K562 (cell line): ENCODE measurements around the gene RAB25. TPM values are rescaled to one million over a fixed set of nuclear protein-coding genes. Genes with fewer than 3 reads are reported as not detected.

Experiments
- BMI1 ChIP-seq: fragments of 150-350 bp; IDR thresholded peaks from 2 replicates; pipeline ENCODE4 v1.6.1; 2014; ENCODE audit warnings: low read length
- CXXC5 ChIP-seq: fragments of 250-450 bp; sonication (Bioruptor Pico); IDR thresholded peaks from 2 replicates; pipeline ENCODE4 v1.8.0; 2022; ENCODE audit warnings: inconsistent platforms, mild to moderate bottlenecking, moderate library complexity
- ESRRA ChIP-seq: fragments of 450-650 bp; IDR thresholded peaks from 2 replicates; pipeline ENCODE4 v1.6.1; 2014; ENCODE audit warnings: low read depth, mild to moderate bottlenecking, moderate library complexity, borderline replicate concordance
- ETV1 ChIP-seq: fragments of 450-650 bp; conservative IDR thresholded peaks from 2 replicates; pipeline ENCODE4 v1.6.1; 2016; ENCODE audit warnings: missing genetic modification characterization, control low read depth, low read depth, missing compliant biosample characterization
- GABPB2 ChIP-seq: fragments of 250-450 bp; sonication (Bioruptor Pico); conservative IDR thresholded peaks from 2 replicates; pipeline ENCODE4 v1.5.1; 2021; ENCODE audit warnings: mild to moderate bottlenecking
- MYNN ChIP-seq, 2 experiments: sonication (generic); formaldehyde crosslinking in 1 of 2; IDR thresholded peaks; 2 replicates each; pipeline versions ENCODE4 v1.5.0 to v1.6.1; 2016 to 2020; ENCODE audit warnings: antibody characterized with exemption in 1 of 2, missing genetic modification reagents in 1 of 2
- RBBP5 ChIP-seq: fragments of 200-600 bp; sonication (generic); IDR thresholded peaks from 2 replicates; pipeline ENCODE4 v1.6.1; 2012; ENCODE audit warnings: borderline replicate concordance, mild to moderate bottlenecking, low read length, control low read depth, inconsistent platforms; ENCODE audit not compliant: insufficient read depth, poor library complexity, severe bottlenecking
- TRIM28 ChIP-seq: fragments of 450-650 bp; IDR thresholded peaks from 2 replicates; pipeline ENCODE4 v1.6.1; 2017
- ZBTB7A ChIP-seq: IDR thresholded peaks from 2 replicates; pipeline ENCODE4 v1.6.1; 2011; ENCODE audit warnings: low read depth, mild to moderate bottlenecking, low read length, moderate library complexity, borderline replicate concordance; ENCODE audit not compliant: control insufficient read depth
- ZBTB8A ChIP-seq: fragments of 450-650 bp; IDR thresholded peaks from 2 replicates; pipeline ENCODE4 v1.6.1; 2018; ENCODE audit warnings: mild to moderate bottlenecking, moderate library complexity; ENCODE audit not compliant: partially characterized antibody
- ZNF707 ChIP-seq: fragments of 250-450 bp; sonication (Bioruptor Pico); conservative IDR thresholded peaks from 2 replicates; pipeline ENCODE4 v1.8.0; 2022; ENCODE audit warnings: inconsistent platforms, mild to moderate bottlenecking, moderate library complexity
- ZNF830 ChIP-seq: fragments of 250-450 bp; sonication (Bioruptor Pico); IDR thresholded peaks from 2 replicates; pipeline ENCODE4 v1.5.0; 2021; ENCODE audit warnings: mild to moderate bottlenecking
- polyA plus RNA-seq, 8 experiments: library from polyadenylated mRNA; depleted of rRNA in 4 of 8; stranded (reverse) in 5 of 8; unstranded in 3 of 8; fragments of >200 nt; fragmentation: Nextera tagmentation in 2 of 8; fragmentation: Illumina TruSeq in 1 of 8; extraction: Ambion mirVana in 2 of 8; extraction: Trizol in 1 of 8; gene quantifications; 2 replicates each; pipeline versions ENCODE4 v1.2.1 to v1.2.3, GENCODE V29; 2011 to 2014; ENCODE audit warnings: inconsistent platforms in 1 of 8, missing spikeins in 1 of 8
- total RNA-seq, 7 experiments: library from RNA; depleted of rRNA in 6 of 7; stranded (reverse); fragments of >200 nt in 6 of 7; fragmentation: Illumina TruSeq in 2 of 7; extraction: Trizol in 2 of 7; gene quantifications; 2 replicates each; pipeline versions ENCODE4 v1.2.1 to v1.2.3, GENCODE V29; 2011 to 2021; ENCODE audit warnings: low replicate concordance in 1 of 7
- TF ChIP-seq, protein P1 (sequence below): fragments of 450-650 bp; IDR thresholded peaks from 2 replicates; pipeline ENCODE4 v1.6.1; 2016; ENCODE audit warnings: mild to moderate bottlenecking, moderate library complexity
- TF ChIP-seq, protein P2 (sequence below): sonication (generic); formaldehyde crosslinking; IDR thresholded peaks from 2 replicates; pipeline ENCODE4 v1.8.0; 2022; ENCODE audit warnings: mild to moderate bottlenecking, low read depth, missing genetic modification reagents

RAB25 gene
- total and polyA plus RNA-seq, 9 of the 15 experiments (the other 6 are each of a cell fraction or from before 2014, with no cell fraction given): 0.10 to 0.27 (median 0.13) TPM; not detected in 6

DNA sequence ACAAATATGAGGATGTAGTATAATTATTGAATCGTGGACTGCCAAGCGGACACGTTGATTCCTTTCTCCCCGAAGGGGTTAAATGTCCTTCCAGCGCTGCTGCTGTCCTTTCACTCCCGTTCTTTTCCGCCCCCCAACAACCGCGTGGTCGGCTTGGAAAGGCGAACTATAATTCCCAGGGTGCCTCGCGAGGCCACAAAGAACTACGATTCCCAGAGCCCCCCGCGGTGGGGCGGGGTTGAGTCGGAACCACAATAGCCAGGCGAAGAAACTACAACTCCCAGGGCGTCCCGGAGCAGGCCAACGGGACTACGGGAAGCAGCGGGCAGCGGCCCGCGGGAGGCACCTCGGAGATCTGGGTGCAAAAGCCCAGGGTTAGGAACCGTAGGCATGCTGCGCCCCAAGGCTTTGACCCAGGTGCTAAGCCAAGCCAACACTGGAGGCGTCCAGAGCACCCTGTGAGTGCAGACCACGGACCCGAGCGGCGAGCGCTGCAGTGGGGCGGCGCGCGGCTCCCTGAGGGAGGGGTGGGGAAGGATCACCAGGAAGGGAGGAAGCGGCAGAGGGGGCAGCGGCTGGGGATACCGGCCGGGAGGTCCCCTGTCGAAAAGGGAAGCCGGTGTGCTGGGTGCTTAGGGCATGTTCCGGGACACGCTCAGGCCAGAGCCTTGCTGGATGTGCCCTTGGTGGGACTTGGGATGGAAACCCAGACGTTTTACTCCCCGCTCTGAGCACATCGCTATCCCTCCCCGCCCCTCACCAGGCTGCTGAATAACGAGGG is 6.3 kb upstream of the RAB25 start, which contains the start of gene LAMTOR2 (continued):
- TF ChIP-seq, protein P1, sequence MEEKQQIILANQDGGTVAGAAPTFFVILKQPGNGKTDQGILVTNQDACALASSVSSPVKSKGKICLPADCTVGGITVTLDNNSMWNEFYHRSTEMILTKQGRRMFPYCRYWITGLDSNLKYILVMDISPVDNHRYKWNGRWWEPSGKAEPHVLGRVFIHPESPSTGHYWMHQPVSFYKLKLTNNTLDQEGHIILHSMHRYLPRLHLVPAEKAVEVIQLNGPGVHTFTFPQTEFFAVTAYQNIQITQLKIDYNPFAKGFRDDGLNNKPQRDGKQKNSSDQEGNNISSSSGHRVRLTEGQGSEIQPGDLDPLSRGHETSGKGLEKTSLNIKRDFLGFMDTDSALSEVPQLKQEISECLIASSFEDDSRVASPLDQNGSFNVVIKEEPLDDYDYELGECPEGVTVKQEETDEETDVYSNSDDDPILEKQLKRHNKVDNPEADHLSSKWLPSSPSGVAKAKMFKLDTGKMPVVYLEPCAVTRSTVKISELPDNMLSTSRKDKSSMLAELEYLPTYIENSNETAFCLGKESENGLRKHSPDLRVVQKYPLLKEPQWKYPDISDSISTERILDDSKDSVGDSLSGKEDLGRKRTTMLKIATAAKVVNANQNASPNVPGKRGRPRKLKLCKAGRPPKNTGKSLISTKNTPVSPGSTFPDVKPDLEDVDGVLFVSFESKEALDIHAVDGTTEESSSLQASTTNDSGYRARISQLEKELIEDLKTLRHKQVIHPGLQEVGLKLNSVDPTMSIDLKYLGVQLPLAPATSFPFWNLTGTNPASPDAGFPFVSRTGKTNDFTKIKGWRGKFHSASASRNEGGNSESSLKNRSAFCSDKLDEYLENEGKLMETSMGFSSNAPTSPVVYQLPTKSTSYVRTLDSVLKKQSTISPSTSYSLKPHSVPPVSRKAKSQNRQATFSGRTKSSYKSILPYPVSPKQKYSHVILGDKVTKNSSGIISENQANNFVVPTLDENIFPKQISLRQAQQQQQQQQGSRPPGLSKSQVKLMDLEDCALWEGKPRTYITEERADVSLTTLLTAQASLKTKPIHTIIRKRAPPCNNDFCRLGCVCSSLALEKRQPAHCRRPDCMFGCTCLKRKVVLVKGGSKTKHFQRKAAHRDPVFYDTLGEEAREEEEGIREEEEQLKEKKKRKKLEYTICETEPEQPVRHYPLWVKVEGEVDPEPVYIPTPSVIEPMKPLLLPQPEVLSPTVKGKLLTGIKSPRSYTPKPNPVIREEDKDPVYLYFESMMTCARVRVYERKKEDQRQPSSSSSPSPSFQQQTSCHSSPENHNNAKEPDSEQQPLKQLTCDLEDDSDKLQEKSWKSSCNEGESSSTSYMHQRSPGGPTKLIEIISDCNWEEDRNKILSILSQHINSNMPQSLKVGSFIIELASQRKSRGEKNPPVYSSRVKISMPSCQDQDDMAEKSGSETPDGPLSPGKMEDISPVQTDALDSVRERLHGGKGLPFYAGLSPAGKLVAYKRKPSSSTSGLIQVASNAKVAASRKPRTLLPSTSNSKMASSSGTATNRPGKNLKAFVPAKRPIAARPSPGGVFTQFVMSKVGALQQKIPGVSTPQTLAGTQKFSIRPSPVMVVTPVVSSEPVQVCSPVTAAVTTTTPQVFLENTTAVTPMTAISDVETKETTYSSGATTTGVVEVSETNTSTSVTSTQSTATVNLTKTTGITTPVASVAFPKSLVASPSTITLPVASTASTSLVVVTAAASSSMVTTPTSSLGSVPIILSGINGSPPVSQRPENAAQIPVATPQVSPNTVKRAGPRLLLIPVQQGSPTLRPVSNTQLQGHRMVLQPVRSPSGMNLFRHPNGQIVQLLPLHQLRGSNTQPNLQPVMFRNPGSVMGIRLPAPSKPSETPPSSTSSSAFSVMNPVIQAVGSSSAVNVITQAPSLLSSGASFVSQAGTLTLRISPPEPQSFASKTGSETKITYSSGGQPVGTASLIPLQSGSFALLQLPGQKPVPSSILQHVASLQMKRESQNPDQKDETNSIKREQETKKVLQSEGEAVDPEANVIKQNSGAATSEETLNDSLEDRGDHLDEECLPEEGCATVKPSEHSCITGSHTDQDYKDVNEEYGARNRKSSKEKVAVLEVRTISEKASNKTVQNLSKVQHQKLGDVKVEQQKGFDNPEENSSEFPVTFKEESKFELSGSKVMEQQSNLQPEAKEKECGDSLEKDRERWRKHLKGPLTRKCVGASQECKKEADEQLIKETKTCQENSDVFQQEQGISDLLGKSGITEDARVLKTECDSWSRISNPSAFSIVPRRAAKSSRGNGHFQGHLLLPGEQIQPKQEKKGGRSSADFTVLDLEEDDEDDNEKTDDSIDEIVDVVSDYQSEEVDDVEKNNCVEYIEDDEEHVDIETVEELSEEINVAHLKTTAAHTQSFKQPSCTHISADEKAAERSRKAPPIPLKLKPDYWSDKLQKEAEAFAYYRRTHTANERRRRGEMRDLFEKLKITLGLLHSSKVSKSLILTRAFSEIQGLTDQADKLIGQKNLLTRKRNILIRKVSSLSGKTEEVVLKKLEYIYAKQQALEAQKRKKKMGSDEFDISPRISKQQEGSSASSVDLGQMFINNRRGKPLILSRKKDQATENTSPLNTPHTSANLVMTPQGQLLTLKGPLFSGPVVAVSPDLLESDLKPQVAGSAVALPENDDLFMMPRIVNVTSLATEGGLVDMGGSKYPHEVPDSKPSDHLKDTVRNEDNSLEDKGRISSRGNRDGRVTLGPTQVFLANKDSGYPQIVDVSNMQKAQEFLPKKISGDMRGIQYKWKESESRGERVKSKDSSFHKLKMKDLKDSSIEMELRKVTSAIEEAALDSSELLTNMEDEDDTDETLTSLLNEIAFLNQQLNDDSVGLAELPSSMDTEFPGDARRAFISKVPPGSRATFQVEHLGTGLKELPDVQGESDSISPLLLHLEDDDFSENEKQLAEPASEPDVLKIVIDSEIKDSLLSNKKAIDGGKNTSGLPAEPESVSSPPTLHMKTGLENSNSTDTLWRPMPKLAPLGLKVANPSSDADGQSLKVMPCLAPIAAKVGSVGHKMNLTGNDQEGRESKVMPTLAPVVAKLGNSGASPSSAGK: peak; percentile 52
- TF ChIP-seq TRIM28: no peak
- TF ChIP-seq ZBTB7A: peak; percentile 43; the same call in 1 of the 2 replicates
- TF ChIP-seq ETV1 (tag): no peak
- TF ChIP-seq ZNF830: no peak
- peak; percentile 53; the same call in 1 of the 2 replicates for TF ChIP-seq MYNN (IDR thresholded peaks at IDR 0.05)
- TF ChIP-seq MYNN (CRISPR knock-in tag; IDR thresholded peaks at IDR 0.05): no peak
- no peak for TF ChIP-seq GABPB2 (CRISPR knock-in tag)
- peak; percentile 79 for TF ChIP-seq ESRRA
- no peak for TF ChIP-seq BMI1
- peak; percentile 70 for TF ChIP-seq ZBTB8A
- no peak for TF ChIP-seq ZNF707
- TF ChIP-seq CXXC5: peak; percentile 82
- TF ChIP-seq, protein P2, sequence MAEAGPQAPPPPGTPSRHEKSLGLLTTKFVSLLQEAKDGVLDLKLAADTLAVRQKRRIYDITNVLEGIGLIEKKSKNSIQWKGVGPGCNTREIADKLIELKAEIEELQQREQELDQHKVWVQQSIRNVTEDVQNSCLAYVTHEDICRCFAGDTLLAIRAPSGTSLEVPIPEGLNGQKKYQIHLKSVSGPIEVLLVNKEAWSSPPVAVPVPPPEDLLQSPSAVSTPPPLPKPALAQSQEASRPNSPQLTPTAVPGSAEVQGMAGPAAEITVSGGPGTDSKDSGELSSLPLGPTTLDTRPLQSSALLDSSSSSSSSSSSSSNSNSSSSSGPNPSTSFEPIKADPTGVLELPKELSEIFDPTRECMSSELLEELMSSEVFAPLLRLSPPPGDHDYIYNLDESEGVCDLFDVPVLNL (CRISPR knock-in tag): no peak
- peak; percentile 89 for TF ChIP-seq RBBP5
